ENCODE data around the gene GINS2.

- TF ChIP-seq POLR2A (IDR thresholded peaks at IDR 0.05): no peak
- TF ChIP-seq, protein P1, sequence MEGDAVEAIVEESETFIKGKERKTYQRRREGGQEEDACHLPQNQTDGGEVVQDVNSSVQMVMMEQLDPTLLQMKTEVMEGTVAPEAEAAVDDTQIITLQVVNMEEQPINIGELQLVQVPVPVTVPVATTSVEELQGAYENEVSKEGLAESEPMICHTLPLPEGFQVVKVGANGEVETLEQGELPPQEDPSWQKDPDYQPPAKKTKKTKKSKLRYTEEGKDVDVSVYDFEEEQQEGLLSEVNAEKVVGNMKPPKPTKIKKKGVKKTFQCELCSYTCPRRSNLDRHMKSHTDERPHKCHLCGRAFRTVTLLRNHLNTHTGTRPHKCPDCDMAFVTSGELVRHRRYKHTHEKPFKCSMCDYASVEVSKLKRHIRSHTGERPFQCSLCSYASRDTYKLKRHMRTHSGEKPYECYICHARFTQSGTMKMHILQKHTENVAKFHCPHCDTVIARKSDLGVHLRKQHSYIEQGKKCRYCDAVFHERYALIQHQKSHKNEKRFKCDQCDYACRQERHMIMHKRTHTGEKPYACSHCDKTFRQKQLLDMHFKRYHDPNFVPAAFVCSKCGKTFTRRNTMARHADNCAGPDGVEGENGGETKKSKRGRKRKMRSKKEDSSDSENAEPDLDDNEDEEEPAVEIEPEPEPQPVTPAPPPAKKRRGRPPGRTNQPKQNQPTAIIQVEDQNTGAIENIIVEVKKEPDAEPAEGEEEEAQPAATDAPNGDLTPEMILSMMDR (IDR thresholded peaks at IDR 0.05): no peak
These were observed 34.3 kb downstream of the GINS2 start for GRCh38 chr16:85654251-85655095.
